Mucosa of gallbladder (tissue), 1 donor: ENCODE measurements around the gene KIF1A. TPM values are rescaled to one million over a fixed set of nuclear protein-coding genes. Genes with fewer than 3 reads are reported as not detected.

Experiments used
- total RNA-seq: library from RNA; stranded (reverse); gene quantifications from one replicate; pipeline ENCODE4 v1.2.1, GENCODE V29; 2021
- donor health status: DM: no; HTN: no; CAD: no.

The KIF1A gene
- total RNA-seq, 1 donor from 2014 or later, result 1.6 TPM

Other genes with a start within 250 kb of the KIF1A start
- gene CAPN10, start 233.5 kb downstream of the KIF1A start, total RNA-seq, result 56.1 TPM
- 71.2 TPM for gene GPR35, start 194.7 kb downstream of the KIF1A start, total RNA-seq
- not detected for gene AQP12B, start 137.3 kb downstream of the KIF1A start, total RNA-seq
- gene AQP12A, start 128.4 kb downstream of the KIF1A start, total RNA-seq, result not detected
- gene AGXT, start 48.6 kb upstream of the KIF1A start, total RNA-seq, result 1.6 TPM
- 2.8 TPM for gene MAB21L4, start 75.9 kb upstream of the KIF1A start, total RNA-seq
- 0.09 TPM for gene CROCC2, start 86.1 kb upstream of the KIF1A start, total RNA-seq
- gene SNED1, start 178.4 kb upstream of the KIF1A start, total RNA-seq, result 40.9 TPM